ENCODE data around the gene SEC62. TPM values are rescaled to one million over a fixed set of nuclear protein-coding genes. Genes with fewer than 3 reads are reported as not detected.

The SEC62 gene
- total and polyA plus RNA-seq, 2 of the 4 experiments (the other 2 are of a cell fraction), result 33.2 to 36.6 TPM

DNA sequence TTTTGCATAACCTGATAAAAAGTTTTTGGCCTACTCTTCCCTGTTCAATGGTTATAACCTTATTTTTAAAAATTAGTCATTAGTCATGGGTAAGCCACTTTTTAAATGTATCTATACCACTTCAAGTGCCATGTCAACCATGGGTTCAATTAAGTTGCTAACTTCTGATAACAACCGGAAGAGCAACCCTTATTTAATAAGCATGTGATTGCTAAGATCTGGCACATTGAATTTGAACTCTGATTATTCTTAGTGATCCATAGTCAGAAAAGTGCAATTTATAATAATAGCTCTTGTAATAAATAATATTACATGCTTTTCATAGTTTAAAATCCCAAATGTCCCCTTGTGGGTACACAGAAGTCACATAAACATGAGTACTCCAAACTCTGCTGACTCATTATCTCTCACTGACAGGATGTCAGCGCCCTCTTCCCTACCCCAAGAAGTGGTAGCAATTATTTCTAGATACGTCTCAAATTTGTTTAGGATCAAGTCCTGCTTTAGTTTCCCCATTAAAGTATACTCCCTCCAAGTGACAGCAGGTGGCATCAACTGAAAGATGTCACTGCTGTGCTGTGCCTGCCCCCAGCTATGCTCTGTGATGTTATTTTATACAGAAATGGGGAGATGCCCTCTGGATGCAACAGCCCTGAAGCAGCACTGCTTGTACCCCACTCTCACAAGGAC, 36.6 kb upstream of the SEC62 start:
- BruUV-seq (replicated peaks), result no TSS peak
- H4K91ac ChIP-seq (ENCODE audit: insufficient read depth, low read depth, low read length), result no peak overlapping the region
- H3K4me3 ChIP-seq (ENCODE audit: insufficient read depth, low read depth, low read length), result no peak overlapping the region
- no peak overlapping the region for H2BK120ac ChIP-seq (ENCODE audit: low read depth, low read length)
- no peak overlapping the region for H2BK20ac ChIP-seq (ENCODE audit: low read depth, low read length)
- no peak for TF ChIP-seq BHLHE40 (IDR thresholded peaks at IDR 0.05; ENCODE audit: low read depth, low read length)
- TF ChIP-seq, protein P1, sequence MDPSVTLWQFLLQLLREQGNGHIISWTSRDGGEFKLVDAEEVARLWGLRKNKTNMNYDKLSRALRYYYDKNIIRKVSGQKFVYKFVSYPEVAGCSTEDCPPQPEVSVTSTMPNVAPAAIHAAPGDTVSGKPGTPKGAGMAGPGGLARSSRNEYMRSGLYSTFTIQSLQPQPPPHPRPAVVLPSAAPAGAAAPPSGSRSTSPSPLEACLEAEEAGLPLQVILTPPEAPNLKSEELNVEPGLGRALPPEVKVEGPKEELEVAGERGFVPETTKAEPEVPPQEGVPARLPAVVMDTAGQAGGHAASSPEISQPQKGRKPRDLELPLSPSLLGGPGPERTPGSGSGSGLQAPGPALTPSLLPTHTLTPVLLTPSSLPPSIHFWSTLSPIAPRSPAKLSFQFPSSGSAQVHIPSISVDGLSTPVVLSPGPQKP (IDR thresholded peaks at IDR 0.05; ENCODE audit: borderline replicate concordance, low read depth, low read length), result no peak
- no peak for TF ChIP-seq CHD1 (IDR thresholded peaks at IDR 0.05; ENCODE audit: low read depth, low read length)
- TF ChIP-seq NFE2L2 (IDR thresholded peaks at IDR 0.05; ENCODE audit: low read depth, low read length), result no peak
- TF ChIP-seq MAZ (IDR thresholded peaks at IDR 0.05; ENCODE audit: borderline replicate concordance, low read depth, low read length), result no peak
- no peak for TF ChIP-seq MAFK (IDR thresholded peaks at IDR 0.05; ENCODE audit: low read depth, low read length)
- no peak for TF ChIP-seq RAD21 (IDR thresholded peaks at IDR 0.05; ENCODE audit: low read length)
- no peak for TF ChIP-seq CEBPB (IDR thresholded peaks at IDR 0.05; ENCODE audit: low read depth, low read length)
- no peak for TF ChIP-seq POLR2A (IDR thresholded peaks at IDR 0.05; ENCODE audit: low read depth, low read length)
- no peak for TF ChIP-seq RFX5 (IDR thresholded peaks at IDR 0.05; ENCODE audit: low read depth, low read length)
- TF ChIP-seq SMC3 (IDR thresholded peaks at IDR 0.05; ENCODE audit: low read depth, low read length), result no peak
- TF ChIP-seq MXI1 (IDR thresholded peaks at IDR 0.05; ENCODE audit: borderline replicate concordance, low read depth, low read length), result no peak
- no peak for TF ChIP-seq RCOR1 (IDR thresholded peaks at IDR 0.05; ENCODE audit: insufficient replicate concordance, low read length)
- TF ChIP-seq, protein P2, sequence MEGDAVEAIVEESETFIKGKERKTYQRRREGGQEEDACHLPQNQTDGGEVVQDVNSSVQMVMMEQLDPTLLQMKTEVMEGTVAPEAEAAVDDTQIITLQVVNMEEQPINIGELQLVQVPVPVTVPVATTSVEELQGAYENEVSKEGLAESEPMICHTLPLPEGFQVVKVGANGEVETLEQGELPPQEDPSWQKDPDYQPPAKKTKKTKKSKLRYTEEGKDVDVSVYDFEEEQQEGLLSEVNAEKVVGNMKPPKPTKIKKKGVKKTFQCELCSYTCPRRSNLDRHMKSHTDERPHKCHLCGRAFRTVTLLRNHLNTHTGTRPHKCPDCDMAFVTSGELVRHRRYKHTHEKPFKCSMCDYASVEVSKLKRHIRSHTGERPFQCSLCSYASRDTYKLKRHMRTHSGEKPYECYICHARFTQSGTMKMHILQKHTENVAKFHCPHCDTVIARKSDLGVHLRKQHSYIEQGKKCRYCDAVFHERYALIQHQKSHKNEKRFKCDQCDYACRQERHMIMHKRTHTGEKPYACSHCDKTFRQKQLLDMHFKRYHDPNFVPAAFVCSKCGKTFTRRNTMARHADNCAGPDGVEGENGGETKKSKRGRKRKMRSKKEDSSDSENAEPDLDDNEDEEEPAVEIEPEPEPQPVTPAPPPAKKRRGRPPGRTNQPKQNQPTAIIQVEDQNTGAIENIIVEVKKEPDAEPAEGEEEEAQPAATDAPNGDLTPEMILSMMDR (conservative IDR thresholded peaks at IDR 0.05; ENCODE audit: low read depth, low read length), result no peak
- no peak overlapping the region for H2BK15ac ChIP-seq (ENCODE audit: low read depth, low read length)
- H3K9ac ChIP-seq (ENCODE audit: low read depth, low read length), result no peak overlapping the region
- POLR2A ChIA-PET (ENCODE audit: unreplicated experiment), result no interaction called here
- no peak overlapping the region for H3K18ac ChIP-seq (ENCODE audit: low read depth, low read length)
- H3K56ac ChIP-seq (ENCODE audit: extremely low read depth, insufficient read depth, low read length), result no peak overlapping the region
- H3K14ac ChIP-seq (replicated peaks; ENCODE audit: low read depth, low read length), result no peak overlapping the region
- H3K9me3 ChIP-seq (ENCODE audit: control insufficient read depth, insufficient read depth, low read length), result no peaks in the 10 kb centered on the region
- no peak for ATAC-seq (ENCODE audit: low read depth)
- H3K4me1 ChIP-seq (ENCODE audit: control insufficient read depth, insufficient read depth, low read length), result no peaks in the 10 kb centered on the region
- H2AFZ ChIP-seq (replicated peaks; ENCODE audit: low read length, poor library complexity), result no peak overlapping the region
- no peak overlapping the region for H4K5ac ChIP-seq (ENCODE audit: low read depth, low read length)
- H3K27me3 ChIP-seq (ENCODE audit: control insufficient read depth, insufficient read depth, low read length), result peaks cover 25% of the 10 kb centered on the region
- intact Hi-C loops (cut with micrococcal nuclease) (no loop called here), in situ Hi-C loops (cut with MboI; ENCODE audit: low sequenced_read_pairs) (no loop called here), dilution Hi-C loops (cut with HindIII; ENCODE audit: low sequenced_read_pairs, unreplicated experiment) (no loop called here)
- no peak overlapping the region for H3K4ac ChIP-seq (ENCODE audit: low read depth, low read length)
- H4K8ac ChIP-seq (ENCODE audit: low read depth in 2 of 2, low read length in 2 of 2), result no peak overlapping the region
- H3K27ac ChIP-seq (ENCODE audit: insufficient read depth, low read length), result no peak overlapping the region
- no peaks in the 10 kb centered on the region for H3K9me1 ChIP-seq (ENCODE audit: insufficient read depth, low read length)
- no peak overlapping the region for H2BK5ac ChIP-seq (ENCODE audit: low read depth, low read length, poor library complexity, severe bottlenecking)
- no peaks in the 10 kb centered on the region for H4K20me1 ChIP-seq (ENCODE audit: insufficient read depth, low read length)
- H3K4me2 ChIP-seq (ENCODE audit: low read depth, low read length), result no peak overlapping the region
- no peaks in the 10 kb centered on the region for H3K79me1 ChIP-seq (ENCODE audit: low read depth in 1 of 2, low read length in 2 of 2)
- no CpG with 5 or more reads among the region's 3 CpGs for WGBS, 2 experiments (ENCODE audit: extremely low coverage in 2 of 2, insufficient read length in 1 of 2)
- no peak overlapping the region for H3K23ac ChIP-seq (ENCODE audit: low read depth, low read length)
- no peak overlapping the region for H2AK5ac ChIP-seq (ENCODE audit: low read depth, low read length)
- CTCF ChIA-PET, result no interaction called here
- no peak overlapping the region for H2AK9ac ChIP-seq (replicated peaks; ENCODE audit: low read depth, low read length, poor library complexity)
- DNase-seq, result no peak
- no peaks in the 10 kb centered on the region for H3K36me3 ChIP-seq (ENCODE audit: control insufficient read depth, insufficient read depth, low read length)
